Adrenal gland (tissue), 12 donors: ENCODE data around the gene GLB1L2. TPM values are rescaled to one million over a fixed set of nuclear protein-coding genes. Genes with fewer than 3 reads are reported as not detected.
"Not testable (repeated sequence)": the region's sequence is repeated elsewhere in the genome, so short reads cannot be mapped to it uniquely, and the experiment has no call there.

Experiments
- DNase-seq, 7 donors: peaks; one replicate each; pipeline ENCODE4 v3.0.0-alpha.2; 2019 to 2020
- H3K27ac ChIP-seq, 5 donors: fragments of 200-600 bp; sonication (generic) in 4 of 5; 1 replicate in 3 of 5; 2 replicates in 2 of 5; pipeline versions ENCODE4 v1.5.1 to v1.8.0; 2016 to 2020; ENCODE audit warnings: mild to moderate bottlenecking in 1 of 5
- H3K27me3 ChIP-seq: fragments of 200-600 bp; 2 replicates; pipeline ENCODE4 v1.8.0; 2021
- H3K36me3 ChIP-seq, 2 donors: fragments of 200-600 bp; replicated peaks in 1 of 2; 1 replicate in 1 of 2; 2 replicates in 1 of 2; pipeline versions ENCODE4 v1.5.1 to v1.8.0; 2018 to 2022
- H3K4me1 ChIP-seq, 2 donors: fragments of 200-600 bp; replicated peaks in 1 of 2; 1 replicate in 1 of 2; 2 replicates in 1 of 2; pipeline versions ENCODE4 v1.5.1 to v1.8.0; 2018 to 2021
- H3K4me3 ChIP-seq, 4 donors: fragments of 200-600 bp; sonication (generic) in 3 of 4; one replicate each; pipeline ENCODE4 v1.5.1; 2016 to 2018
- H3K9me3 ChIP-seq, 3 donors: fragments of 200-600 bp; sonication (generic) in 1 of 3; replicated peaks in 1 of 3; 1 replicate in 2 of 3; 2 replicates in 1 of 3; pipeline versions ENCODE4 v1.5.1 to v1.8.0; 2016 to 2021
- CTCF ChIP-seq, 6 experiments: fragments of 450-650 bp in 4 of 6; fragments of 200-600 bp in 2 of 6; sonication (generic) in 1 of 6; IDR thresholded peaks; 1 replicate in 5 of 6; 2 replicates in 1 of 6; pipeline versions ENCODE4 v1.5.1 to v1.8.0; 2016 to 2021; ENCODE audit warnings: antibody characterized with exemption in 6 of 6, mild to moderate bottlenecking in 2 of 6, moderate library complexity in 1 of 6
- POLR2A ChIP-seq, 2 donors: fragments of 450-650 bp; IDR thresholded peaks; one replicate each; pipeline ENCODE4 v1.6.1; 2017; ENCODE audit warnings: antibody characterized with exemption in 2 of 2, mild to moderate bottlenecking in 2 of 2, moderate library complexity in 1 of 2
- WGBS, 4 donors: extraction: QIAGEN DNeasy Blood & Tissue Kit in 2 of 4; methylation state at CpG; one replicate each; pipeline versions ENCODE4 v1.1.5 to v1.1.7; 2013 to 2017; 5-methylcytosine and 5-hydroxymethylcytosine counted together
- intact Hi-C, 2 donors: fragments of 100-400 bp; cut with DNase I; formaldehyde crosslinking; loops; one replicate each; pipeline versions ENCODE4 v1.14.1 to v1.15.0; 2022 to 2023
- polyA plus RNA-seq, 3 donors: library from polyadenylated mRNA; stranded (reverse); fragments of 200-250 nt in 2 of 3; fragments of 350-450 nt in 1 of 3; fragmentation: Illumina TruSeq in 1 of 3; extraction: RNeasy Lipid Tissue Mini Kit (QIAGEN cat#74804) in 1 of 3; gene quantifications; one replicate each; pipeline ENCODE4 v1.2.3, GENCODE V29; 2013 to 2014
- total RNA-seq, 9 donors: library from RNA; depleted of rRNA in 4 of 9; stranded (reverse); fragments of >200 nt in 4 of 9; fragments of 120-200 nt in 1 of 9; fragmentation: NEBNext Ultra II Directional in 1 of 9; extraction: Animal tissue kit (Norgen Biotek cat#: 25700) in 1 of 9; gene quantifications; one replicate each; pipeline versions ENCODE4 v1.1.0 to v1.2.4, GENCODE V29; 2013 to 2023
- donor health status: healthy with polysubstance abuse.
- donor health status: Bipolar disorder and iron deficiency.
- donor health status: DM: yes; HTN: yes; CAD: no.
- donor health status: DM: no; HTN: no; CAD: no.
- donor health status: DM: no; HTN: no; CAD: no.
- donor health status: DM: yes; HTN: yes; CAD: no.

The GLB1L2 gene
- total and polyA plus RNA-seq, 12 donors, result 0.66 to 8.1 (median 2.6) TPM

GRCh38 chr11:134342572-134343340, 11.0 kb downstream of the GLB1L2 start:
- no peak for TF ChIP-seq POLR2A (IDR thresholded peaks at IDR 0.05)
- no peak for TF ChIP-seq CTCF (IDR thresholded peaks at IDR 0.05)
- whole genome bisulfite sequencing, 4 donors, result 90 to 93% (median 91%) methylated on average over 14 to 30 of the region's 30 CpGs
- no peak for DNase-seq

GRCh38 chr11:134343646-134344045, 11.9 kb downstream of the GLB1L2 start:
- H3K4me1 ChIP-seq, result no peaks in the 10 kb centered on the region
- WGBS, 4 donors, result 85 to 89% (median 87%) methylated on average over 15 of the region's 15 CpGs
- TF ChIP-seq POLR2A (IDR thresholded peaks at IDR 0.05), result no peak
- no peak for TF ChIP-seq CTCF (IDR thresholded peaks at IDR 0.05)
- H3K9me3 ChIP-seq, result no peaks in the 10 kb centered on the region
- H3K4me3 ChIP-seq, result no peak overlapping the region
- no peak for DNase-seq
- H3K27ac ChIP-seq, result no peak overlapping the region
- intact Hi-C loops, result no loop called here
- no peaks in the 10 kb centered on the region for H3K27me3 ChIP-seq
- no peaks in the 10 kb centered on the region for H3K36me3 ChIP-seq

More at GRCh38 chr11:134342572-134343340, 11.0 kb downstream of the GLB1L2 start:
- Histone ChIP-seq H3K4me3 (no peak overlapping the region), H3K4me1 (no peaks in the 10 kb centered on the region), H3K27me3 (no peaks in the 10 kb centered on the region), H3K36me3 (no peaks in the 10 kb centered on the region), H3K9me3 (no peaks in the 10 kb centered on the region), H3K27ac (no peak overlapping the region)
- intact Hi-C loops, result no loop called here

GRCh38 chr11:134344497-134345236, 12.9 kb downstream of the GLB1L2 start:
- DNase-seq, result peak in 1 of 7 donors; percentile 5
- H3K27ac ChIP-seq, H3K36me3 ChIP-seq, intact Hi-C loops, H3K27me3 ChIP-seq, H3K4me3 ChIP-seq, H3K4me1 ChIP-seq, H3K9me3 ChIP-seq: not testable (repeated sequence)
- 82 to 100% (median 86%) methylated on average over 2 to 28 of the region's 28 CpGs for WGBS, 4 donors

- intact Hi-C loops, result no loop called here
- WGBS, 4 donors, result 76 to 94% (median 80%) methylated on average over 2 to 4 of the region's 4 CpGs
- Histone ChIP-seq H3K4me3 (no peak overlapping the region), H3K27me3 (no peaks in the 10 kb centered on the region), H3K36me3 (no peaks in the 10 kb centered on the region), H3K9me3 (no peaks in the 10 kb centered on the region), H3K4me1 (no peaks in the 10 kb centered on the region), H3K27ac (no peak overlapping the region)
- no peak for TF ChIP-seq POLR2A (IDR thresholded peaks at IDR 0.05)
- no peak for TF ChIP-seq CTCF (IDR thresholded peaks at IDR 0.05)
- no peak for DNase-seq
Observed at GRCh38 chr11:134345237-134345550, 13.4 kb downstream of the GLB1L2 start.
